Cardiac muscle cell (in vitro differentiated cells and primary cell): ENCODE data around the gene TMEM163. TPM values are rescaled to one million over a fixed set of nuclear protein-coding genes. Genes with fewer than 3 reads are reported as not detected.
"Not testable (repeated sequence)": the region's sequence is repeated elsewhere in the genome, so short reads cannot be mapped to it uniquely, and the experiment has no call there.

Experiments
- DNase-seq, 2 donors: peaks; one replicate each; pipeline versions ENCODE4 v3.0.0 to v3.0.0-alpha.2; 2010 to 2017; ENCODE audit warnings: low read depth in 1 of 2, low spot score in 1 of 2
- H3K27ac ChIP-seq: fragments of 200-600 bp; sonication (generic); 2 replicates; pipeline ENCODE4 v1.5.1; 2016
- H3K27me3 ChIP-seq: fragments of 200-600 bp; sonication (generic); 2 replicates; pipeline ENCODE4 v1.6.0; 2016; ENCODE audit warnings: control low read depth
- H3K36me3 ChIP-seq: fragments of 200-600 bp; sonication (generic); 2 replicates; pipeline ENCODE4 v1.5.1; 2016; ENCODE audit warnings: control low read depth
- H3K4me1 ChIP-seq: fragments of 200-600 bp; sonication (generic); 2 replicates; pipeline ENCODE4 v1.8.1; 2017; ENCODE audit warnings: low read depth, mild to moderate bottlenecking, mixed run types
- H3K4me3 ChIP-seq: fragments of 200-600 bp; sonication (generic); 2 replicates; pipeline ENCODE4 v1.5.1; 2016; ENCODE audit warnings: mild to moderate bottlenecking
- H3K9me3 ChIP-seq: fragments of 200-600 bp; sonication (generic); 2 replicates; pipeline ENCODE4 v1.5.1; 2017; ENCODE audit warnings: low read depth, mild to moderate bottlenecking, control low read depth
- polyA plus RNA-seq: library from polyadenylated mRNA; unstranded; fragments of >200 nt; fragmentation: Nextera tagmentation; extraction: Ambion mirVana; gene quantifications from 2 replicates; pipeline ENCODE4 v1.2.1, GENCODE V29; 2016
- total RNA-seq: library from RNA; depleted of rRNA; stranded (reverse); fragments of >200 nt; gene quantifications from 2 replicates; pipeline ENCODE4 v1.2.3, GENCODE V29; 2016
- TF ChIP-seq, protein P1 (sequence below): IDR thresholded peaks from 2 replicates; pipeline ENCODE4 v1.5.1; 2012; ENCODE audit warnings: low read depth, mild to moderate bottlenecking, low read length

The TMEM163 gene
- total and polyA plus RNA-seq, 2 experiments from 2014 or later = 45.8 to 58.1 TPM

DNA sequence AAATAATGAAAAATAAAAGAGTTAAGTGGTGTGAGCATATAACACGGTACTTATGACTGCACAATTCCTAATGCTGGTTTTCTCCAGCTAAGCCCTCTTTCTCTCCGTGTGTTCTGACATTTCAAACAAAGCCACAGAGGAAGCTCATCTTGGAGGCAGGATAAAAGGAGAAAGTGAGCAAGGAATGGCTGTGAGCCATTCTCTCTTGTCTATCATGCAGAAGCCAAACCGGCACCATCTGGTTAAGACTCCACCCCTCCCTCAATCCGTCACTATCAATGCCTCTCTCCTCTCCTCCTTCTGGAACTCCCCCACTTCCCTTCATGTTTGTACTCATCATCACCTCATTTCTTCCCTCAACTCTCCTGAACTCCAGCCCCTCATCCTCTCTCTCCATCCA lies 210.4 kb downstream of the TMEM163 start:
- TF ChIP-seq, protein P1, sequence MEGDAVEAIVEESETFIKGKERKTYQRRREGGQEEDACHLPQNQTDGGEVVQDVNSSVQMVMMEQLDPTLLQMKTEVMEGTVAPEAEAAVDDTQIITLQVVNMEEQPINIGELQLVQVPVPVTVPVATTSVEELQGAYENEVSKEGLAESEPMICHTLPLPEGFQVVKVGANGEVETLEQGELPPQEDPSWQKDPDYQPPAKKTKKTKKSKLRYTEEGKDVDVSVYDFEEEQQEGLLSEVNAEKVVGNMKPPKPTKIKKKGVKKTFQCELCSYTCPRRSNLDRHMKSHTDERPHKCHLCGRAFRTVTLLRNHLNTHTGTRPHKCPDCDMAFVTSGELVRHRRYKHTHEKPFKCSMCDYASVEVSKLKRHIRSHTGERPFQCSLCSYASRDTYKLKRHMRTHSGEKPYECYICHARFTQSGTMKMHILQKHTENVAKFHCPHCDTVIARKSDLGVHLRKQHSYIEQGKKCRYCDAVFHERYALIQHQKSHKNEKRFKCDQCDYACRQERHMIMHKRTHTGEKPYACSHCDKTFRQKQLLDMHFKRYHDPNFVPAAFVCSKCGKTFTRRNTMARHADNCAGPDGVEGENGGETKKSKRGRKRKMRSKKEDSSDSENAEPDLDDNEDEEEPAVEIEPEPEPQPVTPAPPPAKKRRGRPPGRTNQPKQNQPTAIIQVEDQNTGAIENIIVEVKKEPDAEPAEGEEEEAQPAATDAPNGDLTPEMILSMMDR = no peak
- H3K4me3 ChIP-seq = no peak overlapping the region
- DNase-seq = no peak
- no peaks in the 10 kb centered on the region for H3K36me3 ChIP-seq
- H3K27ac ChIP-seq = no peak overlapping the region
- no peaks in the 10 kb centered on the region for H3K27me3 ChIP-seq
- H3K4me1 ChIP-seq = peaks cover 10% of the 10 kb centered on the region
- H3K9me3 ChIP-seq = no peaks in the 10 kb centered on the region

DNA sequence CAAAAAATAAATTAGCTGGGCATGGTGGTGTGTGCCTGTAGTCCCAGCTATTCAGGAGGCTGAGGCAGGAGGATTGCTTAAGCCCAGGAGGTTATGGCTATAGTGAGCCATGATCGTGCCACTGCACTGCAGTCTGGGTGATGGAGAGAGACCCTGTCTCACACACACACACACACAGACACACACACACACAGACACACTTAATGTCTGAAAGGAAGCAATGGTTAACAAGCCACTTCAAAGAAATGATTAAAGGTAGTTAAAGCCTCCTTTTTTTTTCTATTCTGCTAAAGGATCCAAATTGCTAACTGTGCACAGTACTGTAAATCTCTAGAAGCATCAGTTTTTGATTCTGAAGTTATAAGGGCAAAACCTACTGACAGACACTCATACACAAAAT lies 211.1 kb downstream of the TMEM163 start:
- no peaks in the 10 kb centered on the region for H3K27me3 ChIP-seq
- H3K27ac ChIP-seq = no peak overlapping the region
- H3K4me3 ChIP-seq = no peak overlapping the region
- TF ChIP-seq, protein P1 = no peak
- H3K9me3 ChIP-seq = no peaks in the 10 kb centered on the region
- no peak for DNase-seq
- no peaks in the 10 kb centered on the region for H3K36me3 ChIP-seq
- H3K4me1 ChIP-seq = peaks cover 10% of the 10 kb centered on the region

- DNase-seq, H3K27ac ChIP-seq, H3K9me3 ChIP-seq, H3K27me3 ChIP-seq, H3K36me3 ChIP-seq, H3K4me3 ChIP-seq: not testable (repeated sequence)
- H3K4me1 ChIP-seq = peaks cover 10% of the 10 kb centered on the region
Measured at GRCh38 chr2:134507159-134507558, 211.6 kb downstream of the TMEM163 start.

- no peak overlapping the region for H3K4me3 ChIP-seq
- no peak for DNase-seq
- no peaks in the 10 kb centered on the region for H3K36me3 ChIP-seq
- H3K9me3 ChIP-seq = no peaks in the 10 kb centered on the region
- H3K27me3 ChIP-seq = no peaks in the 10 kb centered on the region
- peaks cover 12% of the 10 kb centered on the region for H3K4me1 ChIP-seq
- TF ChIP-seq, protein P1 = no peak
- H3K27ac ChIP-seq = no peak overlapping the region
Measured at GRCh38 chr2:134505446-134505845, 213.4 kb downstream of the TMEM163 start.

- H3K4me1 ChIP-seq = peaks cover 18% of the 10 kb centered on the region
- H3K27me3 ChIP-seq = no peaks in the 10 kb centered on the region
- H3K36me3 ChIP-seq = no peaks in the 10 kb centered on the region
- no peak overlapping the region for H3K27ac ChIP-seq
- no peaks in the 10 kb centered on the region for H3K9me3 ChIP-seq
- no peak for DNase-seq
- TF ChIP-seq, protein P1 = no peak
- H3K4me3 ChIP-seq = no peak overlapping the region
Measured at GRCh38 chr2:134504586-134505336, 214.0 kb downstream of the TMEM163 start.

DNA sequence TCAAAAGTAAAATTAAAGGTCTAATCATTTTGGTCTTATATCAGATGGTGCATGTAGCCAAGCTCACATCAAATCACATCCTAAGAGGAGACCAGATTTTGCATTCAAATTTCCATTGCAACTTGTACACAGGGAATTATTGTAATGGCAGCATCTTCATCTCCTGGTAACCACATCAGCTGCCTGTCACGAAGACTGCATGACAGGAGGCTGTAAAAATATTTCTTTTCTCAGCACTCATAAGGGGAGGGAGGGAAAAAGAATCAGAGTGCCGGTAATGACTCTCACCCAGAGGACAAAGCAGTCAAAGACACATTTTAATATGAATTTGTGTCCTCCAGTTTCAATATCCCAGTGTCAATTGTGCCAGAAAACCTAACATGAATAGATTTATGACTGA lies 216.7 kb downstream of the TMEM163 start:
- no peak for DNase-seq
- Histone ChIP-seq H3K4me3 (no peak overlapping the region), H3K27ac (no peak overlapping the region), H3K4me1 (peaks cover 29% of the 10 kb centered on the region), H3K27me3 (no peaks in the 10 kb centered on the region), H3K36me3 (no peaks in the 10 kb centered on the region), H3K9me3 (no peaks in the 10 kb centered on the region)
- TF ChIP-seq, protein P1 = no peak
